GM23338 (cell line): Measurements from ENCODE around the gene TMEM52. TPM values are rescaled to one million over a fixed set of nuclear protein-coding genes. Genes with fewer than 3 reads are reported as not detected.

Source experiments
- ATAC-seq: fragments of 200-7000 bp; cut with Tn5 transposase; 3 replicates; pipeline ENCODE4 v1.9.1; 2020
- DNase-seq: peaks from one replicate; pipeline ENCODE4 v3.0.0-alpha.2; 2015; ENCODE audit warnings: low spot score
- H2AFZ ChIP-seq: fragments of 200-600 bp; sonication (generic); 2 replicates; pipeline ENCODE4 v1.8.0; 2016; ENCODE audit warnings: antibody characterized with exemption, mild to moderate bottlenecking, moderate library complexity
- H3F3A ChIP-seq: fragments of 200-600 bp; sonication (generic); replicated peaks from 2 replicates; pipeline ENCODE4 v1.8.0; 2017; ENCODE audit warnings: antibody characterized with exemption, mixed run types, low read depth
- H3K27ac ChIP-seq: fragments of 200-600 bp; sonication (generic); 2 replicates; pipeline ENCODE4 v1.6.1; 2016; ENCODE audit warnings: low read depth
- H3K27me3 ChIP-seq: fragments of 200-600 bp; sonication (generic); 2 replicates; pipeline ENCODE4 v1.8.0; 2016; ENCODE audit warnings: mild to moderate bottlenecking, mixed run types, moderate library complexity; ENCODE audit not compliant: insufficient read depth
- H3K36me3 ChIP-seq: fragments of 200-600 bp; sonication (generic); 2 replicates; pipeline ENCODE4 v1.8.0; 2016; ENCODE audit warnings: mild to moderate bottlenecking; ENCODE audit not compliant: insufficient read depth
- H3K4me1 ChIP-seq: fragments of 200-600 bp; sonication (generic); 2 replicates; pipeline ENCODE4 v1.8.0; 2016; ENCODE audit warnings: mild to moderate bottlenecking, moderate library complexity; ENCODE audit not compliant: insufficient read depth
- H3K4me2 ChIP-seq: fragments of 200-600 bp; sonication (generic); 2 replicates; pipeline ENCODE4 v1.7.1; 2017; ENCODE audit warnings: mixed run types
- H3K4me3 ChIP-seq: fragments of 200-600 bp; sonication (generic); 2 replicates; pipeline ENCODE4 v1.6.1; 2016; ENCODE audit warnings: mixed run types
- H3K79me2 ChIP-seq: fragments of 200-600 bp; sonication (generic); replicated peaks from 2 replicates; pipeline ENCODE4 v1.8.0; 2017; ENCODE audit warnings: mild to moderate bottlenecking; ENCODE audit not compliant: insufficient read depth
- H3K9me2 ChIP-seq: fragments of 200-600 bp; sonication (generic); 2 replicates; pipeline ENCODE4 v1.8.0; 2017; ENCODE audit not compliant: insufficient read depth
- H4K20me1 ChIP-seq: fragments of 200-600 bp; sonication (generic); replicated peaks from 2 replicates; pipeline ENCODE4 v1.8.0; 2017; ENCODE audit warnings: mild to moderate bottlenecking; ENCODE audit not compliant: insufficient read depth
- H3K27ac Mint-ChIP-seq: 2 replicates; pipeline ENCODE4 v1.8.0; 2020; ENCODE audit warnings: inconsistent platforms, mild to moderate bottlenecking, moderate library complexity, mixed read lengths
- H3K27me3 Mint-ChIP-seq: 3 replicates; pipeline ENCODE4 v1.8.0; 2022; ENCODE audit warnings: low read depth, mild to moderate bottlenecking, moderate library complexity, mixed read lengths, inconsistent platforms; ENCODE audit not compliant: insufficient read depth, poor library complexity
- H3K36me3 Mint-ChIP-seq: 3 replicates; pipeline ENCODE4 v1.8.0; 2021; ENCODE audit warnings: low read depth, mild to moderate bottlenecking, inconsistent platforms, moderate library complexity, mixed read lengths
- H3K4me1 Mint-ChIP-seq: 3 replicates; pipeline ENCODE4 v1.8.0; 2020; ENCODE audit warnings: mild to moderate bottlenecking, inconsistent platforms, mixed read lengths
- H3K4me3 Mint-ChIP-seq: 3 replicates; pipeline ENCODE4 v1.8.0; 2021; ENCODE audit warnings: moderate library complexity, mild to moderate bottlenecking, inconsistent platforms, mixed read lengths
- H3K9me3 Mint-ChIP-seq: 3 replicates; pipeline ENCODE4 v1.8.0; 2020; ENCODE audit warnings: moderate library complexity, mild to moderate bottlenecking, inconsistent platforms, mixed read lengths
- ETS1 ChIP-seq: IDR thresholded peaks from 2 replicates; pipeline ENCODE4 v1.6.1; 2016; ENCODE audit warnings: antibody characterized with exemption
- EZH2 ChIP-seq: fragments of 200-600 bp; sonication (generic); IDR thresholded peaks from one replicate; pipeline ENCODE4 v1.8.0; 2017; ENCODE audit warnings: antibody characterized with exemption, mild to moderate bottlenecking, low read depth; ENCODE audit not compliant: unreplicated experiment
- EZH2phosphoT487 ChIP-seq: fragments of 200-600 bp; sonication (generic); IDR thresholded peaks from one replicate; pipeline ENCODE4 v1.8.1; 2018; ENCODE audit warnings: antibody characterized with exemption; ENCODE audit not compliant: unreplicated experiment
- JUNB ChIP-seq: IDR thresholded peaks from one replicate; pipeline ENCODE4 v1.6.1; 2016; ENCODE audit warnings: antibody characterized with exemption; ENCODE audit not compliant: unreplicated experiment
- NANOG ChIP-seq: IDR thresholded peaks from 2 replicates; pipeline ENCODE4 v1.6.1; 2016; ENCODE audit warnings: antibody characterized with exemption, borderline replicate concordance
- STAT1 ChIP-seq: IDR thresholded peaks from one replicate; pipeline ENCODE4 v1.6.1; 2016; ENCODE audit warnings: antibody characterized with exemption; ENCODE audit not compliant: unreplicated experiment
- ZNF114 ChIP-seq: fragments of 250-450 bp; sonication (Bioruptor Pico); IDR thresholded peaks from 2 replicates; pipeline ENCODE4 v1.5.0; 2020; ENCODE audit warnings: mild to moderate bottlenecking, moderate library complexity
- ZNF331 ChIP-seq: fragments of 250-450 bp; sonication (Bioruptor Pico); IDR thresholded peaks from 2 replicates; pipeline ENCODE4 v1.5.0; 2020; ENCODE audit warnings: low read depth, mild to moderate bottlenecking, moderate library complexity
- polyA plus RNA-seq: library from polyadenylated mRNA; unstranded; fragments of >200 nt; fragmentation: Nextera tagmentation; extraction: Ambion mirVana; gene quantifications from 2 replicates; pipeline ENCODE4 v1.2.1, GENCODE V29; 2016
- total RNA-seq: library from RNA; depleted of rRNA; stranded (reverse); fragments of >200 nt; shearing (Covaris generic); gene quantifications from 2 replicates; pipeline ENCODE4 v1.2.3, GENCODE V29; 2014
- TF ChIP-seq, protein P1 (sequence below), 2 experiments: fragments of 200-600 bp in 1 of 2; sonication (generic) in 1 of 2; conservative IDR thresholded peaks; 2 replicates each; pipeline versions ENCODE4 v1.5.1 to v1.6.1; 2016 to 2017; ENCODE audit warnings: antibody characterized with exemption in 2 of 2, low read depth in 2 of 2, mild to moderate bottlenecking in 2 of 2, moderate library complexity in 1 of 2

Gene TMEM52
- total and polyA plus RNA-seq, 2 experiments from 2014 or later, result 19.5 to 25.0 TPM

DNA sequence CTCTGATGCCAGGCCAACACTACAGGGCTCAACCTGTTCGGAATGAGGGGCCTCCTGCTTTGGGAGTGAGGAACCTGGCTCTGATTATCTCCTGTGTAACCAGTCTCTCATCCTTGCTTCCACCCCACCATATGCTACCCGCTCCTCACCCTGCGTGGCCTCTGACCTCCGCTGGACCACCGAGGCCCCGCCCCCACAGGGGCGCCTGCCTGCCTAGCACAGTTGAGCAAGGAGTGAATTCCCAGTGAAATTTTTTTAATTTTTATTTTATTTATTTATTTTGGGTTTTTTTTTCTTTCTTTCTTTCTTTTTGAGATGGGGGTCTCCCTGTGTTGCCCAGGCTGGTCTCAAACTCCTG, 26.3 kb downstream of the TMEM52 start:
- Mint-ChIP-seq H3K4me1 (peaks cover 47% of the 10 kb centered on the region), H3K9me3 (no peaks in the 10 kb centered on the region; the same call in 2 of the 3 replicates), H3K36me3 (peaks cover 3% of the 10 kb centered on the region; the same call in 1 of the 3 replicates), H3K4me3 (peak overlapping the region; percentile 73), H3K27me3 (peaks cover 13% of the 10 kb centered on the region), H3K27ac (no peak overlapping the region)
- ATAC-seq (no peak), DNase-seq (no peak)
- H3K4me2 ChIP-seq, result no peak overlapping the region
- H3K4me3 ChIP-seq, result no peak overlapping the region
- no peak for TF ChIP-seq ZNF114 (CRISPR knock-in tag)
- no peak for TF ChIP-seq EZH2phosphoT487
- TF ChIP-seq, protein P1, sequence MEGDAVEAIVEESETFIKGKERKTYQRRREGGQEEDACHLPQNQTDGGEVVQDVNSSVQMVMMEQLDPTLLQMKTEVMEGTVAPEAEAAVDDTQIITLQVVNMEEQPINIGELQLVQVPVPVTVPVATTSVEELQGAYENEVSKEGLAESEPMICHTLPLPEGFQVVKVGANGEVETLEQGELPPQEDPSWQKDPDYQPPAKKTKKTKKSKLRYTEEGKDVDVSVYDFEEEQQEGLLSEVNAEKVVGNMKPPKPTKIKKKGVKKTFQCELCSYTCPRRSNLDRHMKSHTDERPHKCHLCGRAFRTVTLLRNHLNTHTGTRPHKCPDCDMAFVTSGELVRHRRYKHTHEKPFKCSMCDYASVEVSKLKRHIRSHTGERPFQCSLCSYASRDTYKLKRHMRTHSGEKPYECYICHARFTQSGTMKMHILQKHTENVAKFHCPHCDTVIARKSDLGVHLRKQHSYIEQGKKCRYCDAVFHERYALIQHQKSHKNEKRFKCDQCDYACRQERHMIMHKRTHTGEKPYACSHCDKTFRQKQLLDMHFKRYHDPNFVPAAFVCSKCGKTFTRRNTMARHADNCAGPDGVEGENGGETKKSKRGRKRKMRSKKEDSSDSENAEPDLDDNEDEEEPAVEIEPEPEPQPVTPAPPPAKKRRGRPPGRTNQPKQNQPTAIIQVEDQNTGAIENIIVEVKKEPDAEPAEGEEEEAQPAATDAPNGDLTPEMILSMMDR (conservative IDR thresholded peaks at IDR 0.05; ENCODE audit: low read depth in 2 of 2), result no peak
- TF ChIP-seq NANOG, result no peak
- no peak for TF ChIP-seq EZH2
- no peak for TF ChIP-seq STAT1
- TF ChIP-seq JUNB, result no peak
- TF ChIP-seq ZNF331 (CRISPR knock-in tag), result no peak
- no peak overlapping the region for H2AFZ ChIP-seq
- H4K20me1 ChIP-seq, result peaks cover 15% of the 10 kb centered on the region
- no peaks in the 10 kb centered on the region for H3K27me3 ChIP-seq
- H3K27ac ChIP-seq, result no peak overlapping the region
- H3K4me1 ChIP-seq, result peaks cover 28% of the 10 kb centered on the region
- H3K36me3 ChIP-seq, result no peaks in the 10 kb centered on the region
- H3F3A ChIP-seq, result peaks cover 16% of the 10 kb centered on the region
- peaks cover 34% of the 10 kb centered on the region for H3K79me2 ChIP-seq
- no peaks in the 10 kb centered on the region for H3K9me2 ChIP-seq

- H3F3A ChIP-seq, result peaks cover 15% of the 10 kb centered on the region
- H3K4me1 ChIP-seq, result peaks cover 31% of the 10 kb centered on the region
- no peaks in the 10 kb centered on the region for H3K36me3 ChIP-seq
- no peak overlapping the region for H3K27ac ChIP-seq
- Mint-ChIP-seq H3K36me3 (peaks cover 6% of the 10 kb centered on the region; the same call in 2 of the 3 replicates), H3K4me1 (peaks cover 48% of the 10 kb centered on the region), H3K9me3 (no peaks in the 10 kb centered on the region; the same call in 2 of the 3 replicates), H3K27ac (0 out of 2 replicates have a peak overlapping the region, but pooled peaks have one; percentile 24), H3K27me3 (peaks cover 11% of the 10 kb centered on the region), H3K4me3 (peak overlapping the region; percentile 73)
- no peak for ATAC-seq
- peak overlapping the region; percentile 86 for H3K4me2 ChIP-seq
- no peaks in the 10 kb centered on the region for H3K27me3 ChIP-seq
- DNase-seq, result no peak
- peaks cover 39% of the 10 kb centered on the region for H3K79me2 ChIP-seq
- H3K9me2 ChIP-seq, result no peaks in the 10 kb centered on the region
- peaks cover 21% of the 10 kb centered on the region for H4K20me1 ChIP-seq
- peak overlapping the region; percentile 58 for H3K4me3 ChIP-seq
- H2AFZ ChIP-seq, result no peak overlapping the region
- TF ChIP-seq ZNF331 (CRISPR knock-in tag) (no peak), STAT1 (no peak), ETS1 (no peak)
- TF ChIP-seq, protein P1 (conservative IDR thresholded peaks at IDR 0.05; ENCODE audit: low read depth in 2 of 2), result no peak
Measured at GRCh38 chr1:1892079-1892762, 26.9 kb downstream of the TMEM52 start.
